GM20000 (cell line): Measurements from ENCODE around the gene LPP.

ENCODE experiments used
- DNase-seq: peaks from one replicate; pipeline ENCODE4 v3.0.0; 2012; ENCODE audit warnings: low spot score
- TF ChIP-seq, protein P1 (sequence below): IDR thresholded peaks from 2 replicates; pipeline ENCODE4 v1.5.1; 2012; ENCODE audit warnings: mild to moderate bottlenecking, control low read depth; ENCODE audit errors: extremely low read depth, missing control alignments

Gene LPP

GRCh38 chr3:188305220-188305619 is 151.3 kb downstream of the LPP start:
- no peak for DNase-seq
- TF ChIP-seq, protein P1, sequence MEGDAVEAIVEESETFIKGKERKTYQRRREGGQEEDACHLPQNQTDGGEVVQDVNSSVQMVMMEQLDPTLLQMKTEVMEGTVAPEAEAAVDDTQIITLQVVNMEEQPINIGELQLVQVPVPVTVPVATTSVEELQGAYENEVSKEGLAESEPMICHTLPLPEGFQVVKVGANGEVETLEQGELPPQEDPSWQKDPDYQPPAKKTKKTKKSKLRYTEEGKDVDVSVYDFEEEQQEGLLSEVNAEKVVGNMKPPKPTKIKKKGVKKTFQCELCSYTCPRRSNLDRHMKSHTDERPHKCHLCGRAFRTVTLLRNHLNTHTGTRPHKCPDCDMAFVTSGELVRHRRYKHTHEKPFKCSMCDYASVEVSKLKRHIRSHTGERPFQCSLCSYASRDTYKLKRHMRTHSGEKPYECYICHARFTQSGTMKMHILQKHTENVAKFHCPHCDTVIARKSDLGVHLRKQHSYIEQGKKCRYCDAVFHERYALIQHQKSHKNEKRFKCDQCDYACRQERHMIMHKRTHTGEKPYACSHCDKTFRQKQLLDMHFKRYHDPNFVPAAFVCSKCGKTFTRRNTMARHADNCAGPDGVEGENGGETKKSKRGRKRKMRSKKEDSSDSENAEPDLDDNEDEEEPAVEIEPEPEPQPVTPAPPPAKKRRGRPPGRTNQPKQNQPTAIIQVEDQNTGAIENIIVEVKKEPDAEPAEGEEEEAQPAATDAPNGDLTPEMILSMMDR: no peak

GRCh38 chr3:188306435-188307005 is 152.6 kb downstream of the LPP start:
- TF ChIP-seq, protein P1: no peak
- DNase-seq: no peak

GRCh38 chr3:188309437-188310269 is 155.7 kb downstream of the LPP start:
- DNase-seq: peak; percentile 51
- TF ChIP-seq, protein P1: no peak

DNA sequence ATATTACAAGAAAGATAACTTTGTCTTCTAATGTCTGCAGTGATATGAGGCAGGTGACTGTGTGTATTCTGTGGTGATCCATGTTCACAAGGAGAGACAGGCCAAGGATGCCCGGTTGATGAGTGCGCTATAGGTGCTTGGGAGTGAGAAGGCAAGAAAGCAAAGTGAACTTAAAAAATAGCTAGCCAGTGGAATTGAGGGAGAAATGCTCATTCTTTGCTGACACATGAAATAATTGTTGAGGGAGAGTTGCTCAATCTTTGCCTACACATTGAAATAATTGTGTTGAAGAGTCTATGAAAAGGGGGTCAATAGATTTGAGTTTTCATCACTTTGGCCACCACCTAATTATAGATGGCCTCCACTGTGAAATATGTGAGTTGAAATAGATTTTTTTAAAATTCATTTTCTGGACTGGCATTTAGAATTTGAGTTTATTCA is 156.3 kb downstream of the LPP start:
- no peak for DNase-seq
- TF ChIP-seq, protein P1: no peak

- TF ChIP-seq, protein P1: no peak
- no peak for DNase-seq
These were observed 161.6 kb downstream of the LPP start for GRCh38 chr3:188315553-188315952.

DNA sequence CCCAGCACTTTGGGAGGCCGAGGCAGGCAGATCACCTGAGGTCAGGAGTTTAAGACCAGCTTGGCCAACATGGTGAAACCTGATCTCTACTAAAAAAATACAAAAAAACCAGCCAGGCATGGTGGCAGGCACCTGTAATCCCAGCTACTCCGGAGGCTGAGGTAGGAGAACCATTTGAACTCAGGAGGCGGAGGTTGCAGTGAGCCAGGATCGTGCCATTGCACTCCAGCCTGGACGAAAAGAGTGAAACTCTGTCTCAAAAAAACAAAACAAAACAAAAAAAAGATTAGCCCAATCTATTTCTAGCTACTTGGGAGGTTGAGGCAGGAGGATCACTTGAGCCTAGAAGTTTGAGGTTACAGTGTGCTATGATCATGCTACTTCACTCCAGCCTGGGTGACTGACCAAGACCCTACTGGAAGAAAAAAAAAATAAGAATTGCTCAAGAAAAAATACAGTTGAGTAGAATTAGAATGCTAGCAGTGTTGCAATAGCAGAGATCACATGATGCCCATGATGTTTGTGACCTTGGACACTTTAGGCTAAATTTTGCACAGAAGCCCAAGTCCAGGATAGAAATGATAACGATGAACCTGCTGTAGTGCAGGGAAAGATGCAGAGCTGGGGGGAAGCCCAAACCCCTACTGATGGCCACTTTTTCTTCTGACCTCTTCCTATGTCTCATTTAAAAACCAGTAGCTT is 162.2 kb downstream of the LPP start:
- TF ChIP-seq, protein P1: no peak
- no peak for DNase-seq

- TF ChIP-seq, protein P1: no peak
- no peak for DNase-seq
These were observed 162.7 kb downstream of the LPP start for GRCh38 chr3:188316723-188317070.
